ENCODE measurements around the gene MIAT. TPM values are rescaled to one million over a fixed set of nuclear protein-coding genes. Genes with fewer than 3 reads are reported as not detected.

MIAT gene
- total RNA-seq, 4 donors from 2014 or later, result 0.50 to 2.4 (median 1.4) TPM

DNA sequence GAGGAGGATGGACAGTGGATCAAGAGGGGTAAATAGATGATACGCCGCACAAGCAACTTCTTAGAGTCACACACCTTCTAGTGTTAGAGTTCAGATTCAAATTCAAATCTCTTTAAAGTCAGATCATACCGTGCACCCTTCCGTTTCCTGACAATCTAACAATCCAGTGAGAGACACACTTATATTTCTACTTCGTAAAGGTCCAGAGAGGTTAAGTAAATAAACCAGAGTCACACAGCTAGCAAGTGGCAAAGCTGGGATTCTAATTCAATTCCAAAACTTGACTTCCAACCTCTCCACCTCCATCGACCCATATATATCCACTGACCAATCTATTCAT is 34.0 kb downstream of the MIAT start:
- Histone ChIP-seq H3K27ac (no peak overlapping the region), H3K36me3 (peaks cover 0 to 33% (median 0%) of the 10 kb centered on the region in 3 donors), H3K4me1 (peaks cover 0 to 4% (median 0%) of the 10 kb centered on the region in 3 donors), H3K4me3 (no peak overlapping the region), H3K9me3 (peaks cover 0 to 5% (median 0%) of the 10 kb centered on the region in 3 donors), H3K27me3 (no peaks in the 10 kb centered on the region)
- WGBS, 2 donors, result 91 to 92% methylated on average over 5 to 6 of the region's 6 CpGs
- intact Hi-C loops (cut with DNase I), result no loop called here
- no peak for TF ChIP-seq POLR2A (IDR thresholded peaks at IDR 0.05)
- TF ChIP-seq, protein P1, sequence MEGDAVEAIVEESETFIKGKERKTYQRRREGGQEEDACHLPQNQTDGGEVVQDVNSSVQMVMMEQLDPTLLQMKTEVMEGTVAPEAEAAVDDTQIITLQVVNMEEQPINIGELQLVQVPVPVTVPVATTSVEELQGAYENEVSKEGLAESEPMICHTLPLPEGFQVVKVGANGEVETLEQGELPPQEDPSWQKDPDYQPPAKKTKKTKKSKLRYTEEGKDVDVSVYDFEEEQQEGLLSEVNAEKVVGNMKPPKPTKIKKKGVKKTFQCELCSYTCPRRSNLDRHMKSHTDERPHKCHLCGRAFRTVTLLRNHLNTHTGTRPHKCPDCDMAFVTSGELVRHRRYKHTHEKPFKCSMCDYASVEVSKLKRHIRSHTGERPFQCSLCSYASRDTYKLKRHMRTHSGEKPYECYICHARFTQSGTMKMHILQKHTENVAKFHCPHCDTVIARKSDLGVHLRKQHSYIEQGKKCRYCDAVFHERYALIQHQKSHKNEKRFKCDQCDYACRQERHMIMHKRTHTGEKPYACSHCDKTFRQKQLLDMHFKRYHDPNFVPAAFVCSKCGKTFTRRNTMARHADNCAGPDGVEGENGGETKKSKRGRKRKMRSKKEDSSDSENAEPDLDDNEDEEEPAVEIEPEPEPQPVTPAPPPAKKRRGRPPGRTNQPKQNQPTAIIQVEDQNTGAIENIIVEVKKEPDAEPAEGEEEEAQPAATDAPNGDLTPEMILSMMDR (IDR thresholded peaks at IDR 0.05), result no peak
- no peak for DNase-seq

DNA sequence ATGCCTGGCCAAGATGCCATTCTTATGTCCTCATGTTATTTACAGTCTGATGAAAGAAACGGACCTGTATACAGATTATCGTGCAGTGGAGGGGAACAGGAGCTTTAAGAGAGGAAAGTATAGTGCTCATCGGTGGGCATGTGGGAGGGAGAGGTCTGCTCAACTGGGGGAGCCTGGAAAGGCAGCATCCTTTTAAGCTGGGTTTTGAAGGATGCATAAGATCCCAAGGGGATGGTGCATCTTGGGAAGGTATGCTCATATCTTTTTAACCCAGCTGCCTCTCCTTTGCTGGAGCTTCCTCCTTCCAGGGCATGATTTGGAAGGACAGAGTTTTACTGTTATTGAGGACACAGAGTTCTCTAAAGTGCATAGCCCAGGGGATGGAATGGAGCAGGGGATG is 34.8 kb downstream of the MIAT start:
- Histone ChIP-seq H3K4me1 (peaks cover 0 to 4% (median 0%) of the 10 kb centered on the region in 3 donors), H3K27me3 (no peaks in the 10 kb centered on the region), H3K27ac (no peak overlapping the region), H3K9me3 (peaks cover 0 to 5% (median 0%) of the 10 kb centered on the region in 3 donors), H3K4me3 (no peak overlapping the region), H3K36me3 (peaks cover 0 to 38% (median 0%) of the 10 kb centered on the region in 3 donors)
- WGBS, 2 donors, result 91 to 95% methylated on average over 3 of the region's 3 CpGs
- TF ChIP-seq, protein P1 (IDR thresholded peaks at IDR 0.05), result no peak
- no peak for TF ChIP-seq POLR2A (IDR thresholded peaks at IDR 0.05)
- DNase-seq, result no peak
- intact Hi-C loops (cut with DNase I), result no loop called here

DNA sequence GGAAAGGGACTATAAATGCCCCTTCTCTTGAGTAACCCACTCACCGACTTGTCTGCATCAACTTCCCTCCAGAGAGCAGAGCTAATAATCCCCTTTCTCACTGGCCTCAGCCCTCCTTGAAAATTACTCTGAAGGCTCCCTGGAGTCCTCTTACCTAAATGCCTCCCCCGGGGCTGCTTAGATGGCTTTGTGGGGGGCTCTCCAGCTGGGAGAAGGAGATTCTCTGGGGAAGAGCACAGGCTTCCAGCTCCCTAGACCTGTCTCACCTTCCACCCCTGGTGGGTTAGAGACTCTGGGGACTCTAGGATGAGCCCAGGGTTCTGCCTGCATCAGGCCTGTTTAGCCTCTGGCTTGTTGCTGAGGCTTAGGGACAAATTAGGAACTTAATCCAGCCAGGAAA is 39.8 kb downstream of the MIAT start:
- DNase-seq, result no peak
- Histone ChIP-seq H3K9me3 (peaks cover 0 to 5% (median 0%) of the 10 kb centered on the region in 3 donors), H3K27ac (no peak overlapping the region), H3K27me3 (no peaks in the 10 kb centered on the region), H3K36me3 (peaks cover 0 to 70% (median 0%) of the 10 kb centered on the region in 3 donors), H3K4me3 (no peak overlapping the region), H3K4me1 (no peaks in the 10 kb centered on the region)
- 75 to 100% methylated on average over 1 of the region's 2 CpGs for WGBS, 2 donors
- intact Hi-C loops (cut with DNase I), result no loop called here
- TF ChIP-seq, protein P1 (IDR thresholded peaks at IDR 0.05), result no peak
- no peak for TF ChIP-seq POLR2A (IDR thresholded peaks at IDR 0.05)

- H3K27ac ChIP-seq, result no peak overlapping the region
- intact Hi-C loops (cut with DNase I), result no loop called here
These were observed 43.1 kb downstream of the MIAT start for GRCh38 chr22:26700462-26700861.

GRCh38 chr22:26700886-26701285 is 43.5 kb downstream of the MIAT start:
- no peak for DNase-seq
- intact Hi-C loops (cut with DNase I), result no loop called here
- no peaks in the 10 kb centered on the region for H3K27me3 ChIP-seq
- peaks cover 0 to 42% (median 0%) of the 10 kb centered on the region in 3 donors for H3K36me3 ChIP-seq
- 95 to 98% methylated on average over 4 of the region's 4 CpGs for WGBS, 2 donors
- no peaks in the 10 kb centered on the region for H3K4me1 ChIP-seq
- no peak overlapping the region for H3K4me3 ChIP-seq
- no peaks in the 10 kb centered on the region for H3K9me3 ChIP-seq
- TF ChIP-seq, protein P1 (IDR thresholded peaks at IDR 0.05), result no peak
- TF ChIP-seq POLR2A (IDR thresholded peaks at IDR 0.05), result no peak
- no peak overlapping the region for H3K27ac ChIP-seq

More at GRCh38 chr22:26700462-26700861, 43.1 kb downstream of the MIAT start:
- TF ChIP-seq POLR2A (IDR thresholded peaks at IDR 0.05), result no peak
- TF ChIP-seq, protein P1 (IDR thresholded peaks at IDR 0.05), result no peak
- DNase-seq, result no peak
- Histone ChIP-seq H3K9me3 (no peaks in the 10 kb centered on the region), H3K4me3 (no peak overlapping the region), H3K36me3 (peaks cover 0 to 46% (median 0%) of the 10 kb centered on the region in 3 donors), H3K27me3 (no peaks in the 10 kb centered on the region), H3K4me1 (no peaks in the 10 kb centered on the region)

All from esophagus squamous epithelium (tissue), 5 donors.